Measurements from ENCODE around the gene LAMTOR2.

The LAMTOR2 gene

DNA sequence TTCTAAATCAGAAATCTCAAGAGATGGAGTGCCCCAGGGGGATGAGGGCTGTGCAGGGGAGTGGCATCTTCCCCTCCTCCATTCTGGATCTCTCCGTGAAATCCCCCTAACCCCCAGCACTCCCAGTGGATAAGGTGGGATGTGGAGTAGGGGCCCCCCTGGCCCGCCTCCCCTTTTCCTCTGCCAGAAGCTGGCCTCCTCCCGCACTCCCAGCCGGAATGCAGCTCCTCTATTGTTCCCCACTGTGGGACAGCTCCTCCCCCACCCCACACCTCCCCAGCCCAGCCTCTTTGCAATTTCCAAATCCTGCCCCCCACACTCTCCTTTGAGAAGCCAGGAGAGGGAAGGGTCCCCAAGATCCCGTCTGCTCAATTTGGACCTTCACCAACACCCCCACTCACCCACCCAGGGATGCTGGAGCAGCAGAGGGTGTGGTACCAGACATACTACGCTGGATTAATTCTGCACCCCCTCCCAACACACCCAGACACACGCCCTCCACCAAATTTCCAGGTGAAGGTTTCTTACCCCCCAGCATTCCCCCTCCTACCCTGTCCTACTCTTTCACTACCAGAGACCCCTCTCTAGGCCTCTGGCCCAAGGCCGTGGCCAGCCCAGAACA, 25.8 kb downstream of the LAMTOR2 start:
- no peak for DNase-seq
- H3K36me3 ChIP-seq: peaks cover 51% of the 10 kb centered on the region
- TF ChIP-seq, protein P1, sequence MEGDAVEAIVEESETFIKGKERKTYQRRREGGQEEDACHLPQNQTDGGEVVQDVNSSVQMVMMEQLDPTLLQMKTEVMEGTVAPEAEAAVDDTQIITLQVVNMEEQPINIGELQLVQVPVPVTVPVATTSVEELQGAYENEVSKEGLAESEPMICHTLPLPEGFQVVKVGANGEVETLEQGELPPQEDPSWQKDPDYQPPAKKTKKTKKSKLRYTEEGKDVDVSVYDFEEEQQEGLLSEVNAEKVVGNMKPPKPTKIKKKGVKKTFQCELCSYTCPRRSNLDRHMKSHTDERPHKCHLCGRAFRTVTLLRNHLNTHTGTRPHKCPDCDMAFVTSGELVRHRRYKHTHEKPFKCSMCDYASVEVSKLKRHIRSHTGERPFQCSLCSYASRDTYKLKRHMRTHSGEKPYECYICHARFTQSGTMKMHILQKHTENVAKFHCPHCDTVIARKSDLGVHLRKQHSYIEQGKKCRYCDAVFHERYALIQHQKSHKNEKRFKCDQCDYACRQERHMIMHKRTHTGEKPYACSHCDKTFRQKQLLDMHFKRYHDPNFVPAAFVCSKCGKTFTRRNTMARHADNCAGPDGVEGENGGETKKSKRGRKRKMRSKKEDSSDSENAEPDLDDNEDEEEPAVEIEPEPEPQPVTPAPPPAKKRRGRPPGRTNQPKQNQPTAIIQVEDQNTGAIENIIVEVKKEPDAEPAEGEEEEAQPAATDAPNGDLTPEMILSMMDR (IDR thresholded peaks at IDR 0.05; ENCODE audit: low read depth, low read length): no peak
- no peaks in the 10 kb centered on the region for H3K27me3 ChIP-seq (ENCODE audit: insufficient read depth, low read depth, severe bottlenecking)
- no peaks in the 10 kb centered on the region for H3K9me3 ChIP-seq (ENCODE audit: severe bottlenecking)
- peak overlapping the region; percentile 70 for H3K4me3 ChIP-seq (ENCODE audit: low read depth, low read length)
- H3K27ac ChIP-seq: peak overlapping the region; percentile 89; the same call in 1 of the 2 replicates

DNA sequence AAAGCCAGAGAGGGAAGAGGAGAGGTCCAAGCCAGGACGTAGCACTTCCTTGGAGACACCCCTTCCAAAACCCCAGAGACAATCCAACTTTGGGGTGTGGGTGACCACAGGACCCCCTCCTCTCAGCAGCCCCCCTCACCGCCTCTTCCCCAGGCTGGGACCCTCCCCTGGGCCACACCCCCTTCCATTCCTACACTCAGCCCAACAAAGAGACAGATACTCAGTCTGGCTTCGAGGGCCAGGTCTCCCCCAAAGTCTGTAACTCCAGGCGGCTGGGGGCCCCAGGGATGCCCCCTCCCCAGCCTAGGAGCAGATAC, 26.2 kb downstream of the LAMTOR2 start:
- no peaks in the 10 kb centered on the region for H3K27me3 ChIP-seq (ENCODE audit: insufficient read depth, low read depth, severe bottlenecking)
- no peaks in the 10 kb centered on the region for H3K9me3 ChIP-seq (ENCODE audit: severe bottlenecking)
- TF ChIP-seq, protein P1 (IDR thresholded peaks at IDR 0.05; ENCODE audit: low read depth, low read length): no peak
- peaks cover 51% of the 10 kb centered on the region for H3K36me3 ChIP-seq
- peak overlapping the region; percentile 89 for H3K27ac ChIP-seq
- H3K4me3 ChIP-seq (ENCODE audit: low read depth, low read length): peak overlapping the region; percentile 70
- no peak for DNase-seq

DNA sequence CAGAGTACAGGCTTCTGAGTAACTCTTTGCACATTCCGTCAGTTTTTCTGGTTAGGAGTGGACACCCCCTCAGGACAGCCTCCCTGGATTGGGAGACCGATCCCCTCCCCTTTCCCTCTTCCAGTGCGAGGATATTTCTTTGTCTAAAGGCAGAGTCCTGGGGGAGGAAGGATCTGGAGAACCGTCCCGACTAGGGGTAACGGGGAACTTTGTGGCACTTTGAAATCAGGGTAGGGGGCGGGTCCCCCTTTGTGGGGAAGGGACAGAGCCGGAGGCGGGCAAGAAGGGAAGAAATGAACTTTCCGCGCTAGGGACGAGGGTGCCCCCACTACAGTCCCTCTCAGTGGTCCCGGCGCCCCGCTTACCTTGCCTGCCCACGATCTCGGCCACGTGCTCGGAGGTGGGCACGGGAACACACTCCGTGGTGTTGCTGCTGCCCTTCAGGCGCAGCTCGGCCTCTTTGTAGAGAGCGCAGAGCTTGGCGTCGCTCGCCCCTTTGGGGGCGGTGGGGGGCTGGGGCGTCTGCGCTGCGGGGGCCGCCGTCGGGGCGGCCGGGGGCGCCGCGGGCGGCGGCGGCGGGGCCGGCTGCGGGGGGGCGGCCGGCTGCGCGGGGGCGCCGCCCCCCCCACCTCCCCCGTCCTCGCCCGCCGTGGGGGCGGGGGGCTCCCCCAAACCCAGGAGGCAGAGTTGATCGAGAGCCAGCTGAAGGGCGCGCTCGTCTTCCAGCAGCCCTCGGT, 26.8 kb downstream of the LAMTOR2 start:
- Histone ChIP-seq H3K27me3 (ENCODE audit: insufficient read depth, low read depth, severe bottlenecking) (no peaks in the 10 kb centered on the region), H3K27ac (peak overlapping the region; percentile 89), H3K36me3 (peaks cover 51% of the 10 kb centered on the region), H3K4me3 (ENCODE audit: low read depth, low read length) (peak overlapping the region; percentile 70), H3K9me3 (ENCODE audit: severe bottlenecking) (no peaks in the 10 kb centered on the region)
- DNase-seq: no peak
- TF ChIP-seq, protein P1 (IDR thresholded peaks at IDR 0.05; ENCODE audit: low read depth, low read length): no peak

DNA sequence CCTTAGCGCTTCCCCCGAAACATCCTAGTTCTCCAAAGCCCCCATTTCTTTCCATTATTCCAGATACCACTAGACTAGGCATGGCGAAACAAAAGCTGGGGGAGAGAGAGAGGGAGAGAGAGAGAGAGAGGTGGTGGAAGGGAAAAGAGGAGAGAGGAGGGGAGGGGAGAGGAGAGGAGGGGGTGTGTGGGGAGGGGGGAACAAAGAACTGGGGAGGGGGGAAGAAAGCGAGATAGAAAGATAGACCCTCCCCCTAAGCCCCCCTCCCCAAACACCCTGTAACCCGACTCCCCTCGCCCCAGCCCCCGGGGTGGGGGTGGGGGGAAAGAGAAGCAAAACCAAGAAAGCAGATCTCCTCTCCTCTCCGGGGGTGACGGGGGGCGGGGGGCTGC, 27.3 kb downstream of the LAMTOR2 start:
- DNase-seq: no peak
- Histone ChIP-seq H3K9me3 (ENCODE audit: severe bottlenecking) (no peaks in the 10 kb centered on the region), H3K4me3 (ENCODE audit: low read depth, low read length) (peak overlapping the region; percentile 70), H3K36me3 (peaks cover 48% of the 10 kb centered on the region), H3K27ac (peak overlapping the region; percentile 89), H3K27me3 (ENCODE audit: insufficient read depth, low read depth, severe bottlenecking) (no peaks in the 10 kb centered on the region)
- TF ChIP-seq, protein P1 (IDR thresholded peaks at IDR 0.05; ENCODE audit: low read depth, low read length): no peak

DNA sequence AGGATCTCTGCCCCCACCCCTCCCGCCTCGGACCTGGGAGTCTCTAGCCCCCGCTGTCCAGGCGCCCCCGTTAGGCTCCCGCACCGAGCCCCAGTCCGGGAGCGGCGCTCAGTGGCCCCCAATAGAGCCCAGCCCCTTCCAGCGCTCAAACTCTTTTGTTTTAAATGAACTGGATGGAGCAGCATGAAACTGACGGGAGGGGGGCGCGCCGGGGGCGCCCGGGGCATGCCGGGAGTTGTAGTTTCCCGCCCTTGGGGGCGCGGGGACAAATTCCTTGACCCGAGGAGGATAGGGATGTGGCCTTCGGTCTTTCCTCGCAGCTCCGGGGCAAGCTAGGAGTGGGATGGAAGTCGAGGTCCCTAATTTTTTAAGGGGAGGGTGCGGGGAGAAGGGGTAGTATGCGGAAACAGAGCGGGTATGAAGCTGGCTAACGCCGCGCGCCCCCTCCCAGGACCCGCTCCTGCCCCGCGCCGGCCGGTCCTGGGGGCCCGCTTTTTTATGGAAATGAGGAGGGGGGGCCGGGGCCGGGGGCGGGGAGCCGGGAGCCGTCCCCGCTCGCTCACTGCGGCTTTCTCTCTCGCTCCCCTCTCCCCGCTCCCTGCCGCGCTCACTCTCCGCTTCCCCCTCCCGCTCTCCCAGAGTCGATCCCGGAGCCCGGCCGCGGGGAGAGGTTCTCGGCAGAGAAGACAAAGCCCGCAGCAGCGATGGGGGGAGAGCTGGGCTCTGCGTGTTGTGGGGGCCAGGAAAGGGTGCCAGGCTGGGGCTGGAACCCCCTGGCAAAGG, 27.9 kb downstream of the LAMTOR2 start, which contains the start of gene MEX3A:
MEX3A (minus strand) TSS at position 157 of the 783 bp plus-strand sequence. CDS start 467 bp downstream, outside the sequence.
- DNase-seq: peak; percentile 98
- TF ChIP-seq, protein P1 (IDR thresholded peaks at IDR 0.05; ENCODE audit: low read depth, low read length): no peak
- peak within 1 kb of the TSS; percentile 89 for H3K27ac ChIP-seq
- peaks cover 42% of the 10 kb centered on the region for H3K36me3 ChIP-seq
- no peaks in the 10 kb centered on the region for H3K9me3 ChIP-seq (ENCODE audit: severe bottlenecking)
- H3K27me3 ChIP-seq (ENCODE audit: insufficient read depth, low read depth, severe bottlenecking): no peaks in the 10 kb centered on the region
- H3K4me3 ChIP-seq (ENCODE audit: low read depth, low read length): peak within 1 kb of the TSS; percentile 70
